ENCODE results near the gene CMAS. TPM values are rescaled to one million over a fixed set of nuclear protein-coding genes. Genes with fewer than 3 reads are reported as not detected.
"Not testable (repeated sequence)": the region's sequence is repeated elsewhere in the genome, so short reads cannot be mapped to it uniquely, and the experiment has no call there.

CMAS gene
- total and polyA plus RNA-seq, 2 experiments from 2014 or later: 61.2 to 118 TPM

- TF ChIP-seq, protein P1, sequence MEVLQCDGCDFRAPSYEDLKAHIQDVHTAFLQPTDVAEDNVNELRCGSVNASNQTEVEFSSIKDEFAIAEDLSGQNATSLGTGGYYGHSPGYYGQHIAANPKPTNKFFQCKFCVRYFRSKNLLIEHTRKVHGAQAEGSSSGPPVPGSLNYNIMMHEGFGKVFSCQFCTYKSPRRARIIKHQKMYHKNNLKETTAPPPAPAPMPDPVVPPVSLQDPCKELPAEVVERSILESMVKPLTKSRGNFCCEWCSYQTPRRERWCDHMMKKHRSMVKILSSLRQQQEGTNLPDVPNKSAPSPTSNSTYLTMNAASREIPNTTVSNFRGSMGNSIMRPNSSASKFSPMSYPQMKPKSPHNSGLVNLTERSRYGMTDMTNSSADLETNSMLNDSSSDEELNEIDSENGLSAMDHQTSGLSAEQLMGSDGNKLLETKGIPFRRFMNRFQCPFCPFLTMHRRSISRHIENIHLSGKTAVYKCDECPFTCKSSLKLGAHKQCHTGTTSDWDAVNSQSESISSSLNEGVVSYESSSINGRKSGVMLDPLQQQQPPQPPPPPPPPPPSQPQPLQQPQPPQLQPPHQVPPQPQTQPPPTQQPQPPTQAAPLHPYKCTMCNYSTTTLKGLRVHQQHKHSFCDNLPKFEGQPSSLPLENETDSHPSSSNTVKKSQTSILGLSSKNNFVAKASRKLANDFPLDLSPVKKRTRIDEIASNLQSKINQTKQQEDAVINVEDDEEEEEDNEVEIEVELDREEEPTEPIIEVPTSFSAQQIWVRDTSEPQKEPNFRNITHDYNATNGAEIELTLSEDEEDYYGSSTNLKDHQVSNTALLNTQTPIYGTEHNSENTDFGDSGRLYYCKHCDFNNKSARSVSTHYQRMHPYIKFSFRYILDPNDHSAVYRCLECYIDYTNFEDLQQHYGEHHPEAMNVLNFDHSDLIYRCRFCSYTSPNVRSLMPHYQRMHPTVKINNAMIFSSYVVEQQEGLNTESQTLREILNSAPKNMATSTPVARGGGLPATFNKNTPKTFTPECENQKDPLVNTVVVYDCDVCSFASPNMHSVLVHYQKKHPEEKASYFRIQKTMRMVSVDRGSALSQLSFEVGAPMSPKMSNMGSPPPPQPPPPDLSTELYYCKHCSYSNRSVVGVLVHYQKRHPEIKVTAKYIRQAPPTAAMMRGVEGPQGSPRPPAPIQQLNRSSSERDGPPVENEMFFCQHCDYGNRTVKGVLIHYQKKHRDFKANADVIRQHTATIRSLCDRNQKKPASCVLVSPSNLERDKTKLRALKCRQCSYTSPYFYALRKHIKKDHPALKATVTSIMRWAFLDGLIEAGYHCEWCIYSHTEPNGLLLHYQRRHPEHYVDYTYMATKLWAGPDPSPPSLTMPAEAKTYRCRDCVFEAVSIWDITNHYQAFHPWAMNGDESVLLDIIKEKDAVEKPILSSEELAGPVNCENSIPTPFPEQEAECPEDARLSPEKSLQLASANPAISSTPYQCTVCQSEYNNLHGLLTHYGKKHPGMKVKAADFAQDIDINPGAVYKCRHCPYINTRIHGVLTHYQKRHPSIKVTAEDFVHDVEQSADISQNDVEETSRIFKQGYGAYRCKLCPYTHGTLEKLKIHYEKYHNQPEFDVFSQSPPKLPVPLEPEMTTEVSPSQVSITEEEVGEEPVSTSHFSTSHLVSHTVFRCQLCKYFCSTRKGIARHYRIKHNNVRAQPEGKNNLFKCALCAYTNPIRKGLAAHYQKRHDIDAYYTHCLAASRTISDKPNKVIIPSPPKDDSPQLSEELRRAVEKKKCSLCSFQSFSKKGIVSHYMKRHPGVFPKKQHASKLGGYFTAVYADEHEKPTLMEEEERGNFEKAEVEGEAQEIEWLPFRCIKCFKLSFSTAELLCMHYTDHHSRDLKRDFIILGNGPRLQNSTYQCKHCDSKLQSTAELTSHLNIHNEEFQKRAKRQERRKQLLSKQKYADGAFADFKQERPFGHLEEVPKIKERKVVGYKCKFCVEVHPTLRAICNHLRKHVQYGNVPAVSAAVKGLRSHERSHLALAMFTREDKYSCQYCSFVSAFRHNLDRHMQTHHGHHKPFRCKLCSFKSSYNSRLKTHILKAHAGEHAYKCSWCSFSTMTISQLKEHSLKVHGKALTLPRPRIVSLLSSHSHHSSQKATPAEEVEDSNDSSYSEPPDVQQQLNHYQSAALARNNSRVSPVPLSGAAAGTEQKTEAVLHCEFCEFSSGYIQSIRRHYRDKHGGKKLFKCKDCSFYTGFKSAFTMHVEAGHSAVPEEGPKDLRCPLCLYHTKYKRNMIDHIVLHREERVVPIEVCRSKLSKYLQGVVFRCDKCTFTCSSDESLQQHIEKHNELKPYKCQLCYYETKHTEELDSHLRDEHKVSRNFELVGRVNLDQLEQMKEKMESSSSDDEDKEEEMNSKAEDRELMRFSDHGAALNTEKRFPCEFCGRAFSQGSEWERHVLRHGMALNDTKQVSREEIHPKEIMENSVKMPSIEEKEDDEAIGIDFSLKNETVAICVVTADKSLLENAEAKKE (CRISPR knock-in tag; IDR thresholded peaks at IDR 0.05): no peak
Measured at GRCh38 chr12:21998782-21999181, 47.2 kb upstream of the CMAS start (continued).

- H3K27me3 Mint-ChIP-seq (ENCODE audit: insufficient read depth, low read depth, poor library complexity): peaks cover 2% of the 10 kb centered on the region
- H3K27ac ChIP-seq (ENCODE audit: low read depth): no peak overlapping the region
- no peaks in the 10 kb centered on the region for H3F3A ChIP-seq (replicated peaks; ENCODE audit: low read depth)
- H3K27ac Mint-ChIP-seq: no peak overlapping the region
- H3K36me3 ChIP-seq (ENCODE audit: insufficient read depth): no peaks in the 10 kb centered on the region
- H3K9me2 ChIP-seq (ENCODE audit: insufficient read depth): 0 out of 2 replicates have a peak, but pooled peaks cover 10% of the 10 kb centered on the region
- no peaks in the 10 kb centered on the region for H3K9me3 Mint-ChIP-seq
- H3K4me1 Mint-ChIP-seq: peaks cover 7% of the 10 kb centered on the region; the same call in 2 of the 3 replicates
- H2AFZ ChIP-seq: no peak overlapping the region
- H3K4me1 ChIP-seq (ENCODE audit: insufficient read depth): no peaks in the 10 kb centered on the region
- no peaks in the 10 kb centered on the region for H3K79me2 ChIP-seq (replicated peaks; ENCODE audit: insufficient read depth)
- H3K4me2 ChIP-seq: no peak overlapping the region
- TF ChIP-seq JUNB (IDR thresholded peaks at IDR 0.05; ENCODE audit: unreplicated experiment) (no peak), STAT1 (IDR thresholded peaks at IDR 0.05; ENCODE audit: unreplicated experiment) (no peak), CREB1 (CRISPR knock-in tag; IDR thresholded peaks at IDR 0.05; ENCODE audit: low read depth) (no peak), ZNF331 (CRISPR knock-in tag; IDR thresholded peaks at IDR 0.05; ENCODE audit: low read depth) (no peak)
- no peak overlapping the region for H3K4me3 ChIP-seq
- H3K4me3 Mint-ChIP-seq: no peak overlapping the region
- no peak for ATAC-seq
- DNase-seq (ENCODE audit: low spot score): no peak
- no peaks in the 10 kb centered on the region for H3K36me3 Mint-ChIP-seq (ENCODE audit: low read depth)
- H3K27me3 ChIP-seq (ENCODE audit: insufficient read depth): no peaks in the 10 kb centered on the region
- no peaks in the 10 kb centered on the region for H4K20me1 ChIP-seq (replicated peaks; ENCODE audit: insufficient read depth)
Measured at GRCh38 chr12:22002430-22002829, 43.6 kb upstream of the CMAS start.

DNA sequence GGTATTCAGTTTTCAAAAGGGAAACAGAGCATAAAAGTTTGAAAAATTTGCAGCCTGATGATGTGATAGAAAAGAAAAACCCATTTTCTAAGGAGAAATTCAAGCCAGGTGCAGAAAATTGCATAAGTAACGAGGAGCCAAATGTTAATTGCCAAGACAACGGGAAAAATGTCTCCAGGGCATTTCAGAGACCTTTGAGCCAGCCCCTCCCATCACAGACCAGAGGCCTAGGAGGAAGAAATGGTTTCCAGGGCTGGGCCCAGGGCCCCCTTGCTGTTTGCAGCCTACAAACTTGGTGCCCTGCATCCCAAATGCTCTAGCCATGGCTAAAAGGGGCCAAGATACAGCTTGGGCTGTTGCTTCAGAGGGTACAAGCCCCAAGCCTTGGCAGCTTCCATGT, 38.2 kb upstream of the CMAS start:
- not testable (repeated sequence) for H4K20me1 ChIP-seq (replicated peaks; ENCODE audit: insufficient read depth); H3K4me1 ChIP-seq (ENCODE audit: insufficient read depth); H3K4me3 ChIP-seq; ATAC-seq; H3K4me2 ChIP-seq; H3K36me3 ChIP-seq (ENCODE audit: insufficient read depth); H3K4me3 Mint-ChIP-seq; H3F3A ChIP-seq (replicated peaks; ENCODE audit: low read depth); H3K9me2 ChIP-seq (ENCODE audit: insufficient read depth); H3K27me3 Mint-ChIP-seq (ENCODE audit: insufficient read depth, low read depth, poor library complexity); H3K27ac Mint-ChIP-seq; H3K27me3 ChIP-seq (ENCODE audit: insufficient read depth); H3K27ac ChIP-seq (ENCODE audit: low read depth); H3K4me1 Mint-ChIP-seq; H3K79me2 ChIP-seq (replicated peaks; ENCODE audit: insufficient read depth); H2AFZ ChIP-seq; DNase-seq (ENCODE audit: low spot score); H3K36me3 Mint-ChIP-seq (ENCODE audit: low read depth)
- peaks cover 29% of the 10 kb centered on the region for H3K9me3 Mint-ChIP-seq

All from GM23338 (cell line).